NT2/D1 (cell line): ENCODE data around the gene CLDN19.

Experiments used
- DNase-seq: peaks from one replicate; pipeline ENCODE4 v3.0.0-alpha.2; 2011; ENCODE audit warnings: low read depth, low spot score
- H3K27me3 ChIP-seq: 2 replicates; pipeline ENCODE4 v1.6.0; 2011; ENCODE audit warnings: mild to moderate bottlenecking; ENCODE audit not compliant: insufficient read length, insufficient read depth
- H3K36me3 ChIP-seq: 2 replicates; pipeline ENCODE4 v1.6.1; 2011; ENCODE audit warnings: mild to moderate bottlenecking, low read length, mixed read lengths; ENCODE audit not compliant: insufficient read depth, insufficient read length
- H3K4me1 ChIP-seq: 2 replicates; pipeline ENCODE4 v1.5.1; 2011; ENCODE audit not compliant: insufficient read depth, insufficient read length
- H3K4me3 ChIP-seq: 2 replicates; pipeline ENCODE4 v1.5.1; 2011; ENCODE audit warnings: low read depth; ENCODE audit not compliant: insufficient read length
- H3K9ac ChIP-seq: 2 replicates; pipeline ENCODE4 v1.6.0; 2011; ENCODE audit warnings: low read depth; ENCODE audit not compliant: insufficient read length
- H3K9me3 ChIP-seq: 2 replicates; pipeline ENCODE4 v1.5.1; 2011; ENCODE audit warnings: mild to moderate bottlenecking, low read length; ENCODE audit not compliant: insufficient read depth
- SUZ12 ChIP-seq: IDR thresholded peaks from 2 replicates; pipeline ENCODE4 v1.6.1; 2011; ENCODE audit not compliant: insufficient read length, insufficient read depth; ENCODE audit errors: extremely low read depth
- YY1 ChIP-seq: IDR thresholded peaks from 2 replicates; pipeline ENCODE4 v1.6.1; 2011; ENCODE audit not compliant: insufficient read length, insufficient read depth
- ZNF274 ChIP-seq: IDR thresholded peaks from 2 replicates; pipeline ENCODE4 v1.6.1; 2011; ENCODE audit warnings: mild to moderate bottlenecking, low read depth, low read length

The CLDN19 gene

DNA sequence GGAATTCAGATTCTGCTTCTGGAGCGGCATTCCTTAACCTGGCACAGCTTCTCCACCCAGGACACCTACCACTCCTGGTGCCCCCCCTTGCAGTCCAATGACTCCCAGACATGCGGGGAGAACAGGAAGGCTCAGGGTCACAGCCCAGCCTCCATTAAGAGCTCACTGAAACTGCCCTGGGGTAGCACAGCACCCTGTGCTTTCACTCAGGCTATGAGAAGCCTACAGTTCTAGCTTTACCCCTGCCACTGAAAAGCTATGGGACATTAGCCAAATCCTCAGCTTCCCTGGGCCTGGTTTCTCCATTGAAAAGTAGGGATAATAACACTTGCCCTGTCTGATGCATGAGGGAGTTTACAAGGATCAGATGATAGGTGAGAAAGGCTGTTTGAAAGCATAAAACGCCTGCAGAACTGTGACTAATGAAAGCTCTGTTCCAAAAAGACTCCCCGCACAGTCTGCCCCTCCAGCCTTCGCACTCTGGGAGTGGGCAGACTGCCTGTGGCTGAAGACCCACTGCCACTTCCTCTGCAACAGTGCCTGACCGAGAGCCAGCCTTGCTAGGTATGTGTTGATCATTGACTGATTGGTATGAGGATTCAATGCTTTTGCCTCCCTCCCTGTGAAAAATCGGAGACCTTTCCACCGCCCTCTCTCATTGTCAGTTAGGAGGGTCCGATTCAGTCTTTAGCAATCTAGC is 2.7 kb upstream of the CLDN19 start:
- H3K9ac ChIP-seq, result no peak overlapping the region
- no peaks in the 10 kb centered on the region for H3K9me3 ChIP-seq
- no peaks in the 10 kb centered on the region for H3K27me3 ChIP-seq
- DNase-seq, result no peak
- H3K4me1 ChIP-seq, result peaks cover 42% of the 10 kb centered on the region
- TF ChIP-seq YY1, result no peak
- peaks cover 35% of the 10 kb centered on the region for H3K36me3 ChIP-seq
- no peak overlapping the region for H3K4me3 ChIP-seq

DNA sequence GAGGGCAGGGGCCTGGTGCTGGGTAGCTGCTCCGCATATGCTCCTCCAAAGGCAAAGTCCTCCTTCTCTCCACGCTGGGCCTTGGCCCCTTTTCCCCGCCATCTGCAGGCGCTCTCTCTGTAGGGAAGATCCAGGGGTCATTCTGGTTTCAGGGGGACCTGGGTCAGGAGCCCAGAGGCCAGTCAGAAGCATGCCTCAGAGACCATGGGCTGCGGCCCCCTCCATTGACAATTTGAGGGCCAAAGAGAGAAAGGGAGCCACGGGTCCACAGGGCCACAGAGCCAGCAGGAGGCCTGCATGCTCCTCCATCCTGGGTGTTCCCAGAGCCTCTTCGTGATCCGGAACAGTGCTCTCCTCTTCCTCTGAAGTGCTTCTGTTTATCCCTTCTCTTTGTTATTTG is 2.1 kb upstream of the CLDN19 start:
- Histone ChIP-seq H3K27me3 (no peaks in the 10 kb centered on the region), H3K4me3 (no peak overlapping the region), H3K9ac (no peak overlapping the region), H3K36me3 (peaks cover 28% of the 10 kb centered on the region), H3K9me3 (no peaks in the 10 kb centered on the region), H3K4me1 (peaks cover 42% of the 10 kb centered on the region)
- TF ChIP-seq SUZ12, result no peak
- no peak for DNase-seq

DNA sequence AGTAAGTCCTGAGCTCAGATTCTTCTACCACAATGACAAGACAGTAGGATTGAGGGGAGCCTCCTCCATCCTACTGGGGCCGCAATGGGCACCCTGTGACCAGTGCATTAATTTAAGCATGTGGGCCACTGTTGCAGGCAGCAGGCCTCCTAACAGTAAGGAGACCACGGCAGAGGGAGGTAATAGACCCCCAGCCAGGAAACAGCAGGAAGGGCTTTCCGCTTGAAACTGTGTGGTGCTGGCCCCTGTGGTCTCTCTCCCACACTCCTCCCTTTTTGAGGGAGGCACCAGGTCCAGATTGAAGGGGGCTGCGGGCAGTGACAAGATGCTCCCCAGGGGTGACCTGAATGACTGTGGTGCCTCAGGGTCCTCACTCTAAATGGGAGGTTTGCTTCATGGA is 1.7 kb upstream of the CLDN19 start:
- no peaks in the 10 kb centered on the region for H3K9me3 ChIP-seq
- H3K9ac ChIP-seq, result peak overlapping the region; percentile 8
- TF ChIP-seq ZNF274, result no peak
- no peak for TF ChIP-seq YY1
- no peak for TF ChIP-seq SUZ12
- H3K4me3 ChIP-seq, result no peak overlapping the region
- H3K36me3 ChIP-seq, result peaks cover 24% of the 10 kb centered on the region
- H3K4me1 ChIP-seq, result peaks cover 42% of the 10 kb centered on the region
- H3K27me3 ChIP-seq, result no peaks in the 10 kb centered on the region
- DNase-seq, result no peak

DNA sequence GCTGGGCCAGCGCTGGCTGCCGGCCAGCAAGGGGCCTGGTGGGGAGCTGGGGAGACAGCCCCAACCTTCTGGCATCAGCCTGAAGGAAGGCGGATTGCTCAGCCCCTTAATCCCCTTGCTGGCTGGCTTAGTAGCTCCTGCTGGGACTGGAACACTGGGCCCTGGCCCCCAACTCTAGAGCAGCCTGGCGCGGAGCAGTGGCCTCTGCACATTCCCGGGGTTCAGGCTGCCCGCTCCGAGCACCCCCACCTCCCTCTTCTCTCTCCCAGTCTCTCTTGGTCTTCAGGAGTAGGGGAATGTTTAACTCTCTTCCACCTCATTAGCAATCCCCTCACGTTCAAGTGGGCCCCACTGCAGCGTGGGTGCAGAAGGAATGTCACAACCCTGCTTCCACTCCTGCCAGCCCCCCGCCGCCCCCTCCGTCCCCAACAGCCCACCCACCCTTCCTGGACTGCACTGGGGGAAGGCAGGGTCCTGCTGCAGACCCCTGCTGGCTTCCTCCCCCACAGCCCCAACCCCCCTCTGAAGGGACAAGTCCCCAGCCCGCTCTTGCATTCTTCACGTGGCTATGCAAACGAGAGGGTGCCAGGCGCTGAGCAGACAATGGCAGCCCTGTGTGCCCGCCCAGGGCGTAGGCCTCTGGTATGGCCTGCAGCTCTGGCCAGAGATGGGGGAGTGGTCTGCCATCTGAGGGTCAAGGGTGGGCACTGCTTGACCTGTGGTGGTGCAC is 980 bp upstream of the CLDN19 start:
- H3K27me3 ChIP-seq, result no peaks in the 10 kb centered on the region
- no peak for DNase-seq
- peaks cover 45% of the 10 kb centered on the region for H3K4me1 ChIP-seq
- peaks cover 17% of the 10 kb centered on the region for H3K36me3 ChIP-seq
- no peak for TF ChIP-seq YY1
- TF ChIP-seq ZNF274, result no peak
- TF ChIP-seq SUZ12, result no peak
- H3K4me3 ChIP-seq, result no peak overlapping the region
- H3K9ac ChIP-seq, result peak overlapping the region; percentile 46
- no peaks in the 10 kb centered on the region for H3K9me3 ChIP-seq

DNA sequence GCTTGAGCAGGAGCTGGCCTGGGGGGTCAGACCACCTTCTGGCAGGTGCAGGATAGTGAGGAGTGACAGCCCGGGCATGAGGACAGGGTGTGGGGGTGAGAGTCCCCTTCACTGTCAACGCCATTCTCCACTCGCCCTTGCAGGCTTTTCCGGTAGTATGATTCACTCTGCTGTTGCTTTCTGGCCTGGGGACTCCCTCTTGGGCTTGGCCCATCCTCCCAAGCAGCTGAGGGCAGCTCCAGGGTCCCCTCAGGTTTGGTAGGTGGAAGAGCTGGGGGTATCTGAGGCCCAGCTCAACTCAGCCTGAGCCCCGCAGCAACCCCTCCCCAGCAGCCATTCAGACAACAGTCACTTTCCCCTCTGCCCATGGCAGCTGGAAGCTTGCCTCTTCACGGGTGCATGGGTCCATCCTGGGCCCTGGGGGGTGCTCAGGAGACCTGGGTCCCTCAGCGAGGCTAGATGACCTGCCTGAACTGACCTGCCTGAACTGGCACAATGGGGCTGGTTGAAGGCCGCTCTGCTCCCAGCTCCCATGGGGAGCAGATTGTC is 1.3 kb downstream of the CLDN19 start:
- TF ChIP-seq ZNF274, result no peak
- TF ChIP-seq SUZ12, result no peak
- TF ChIP-seq YY1, result no peak
- Histone ChIP-seq H3K9me3 (no peaks in the 10 kb centered on the region), H3K4me1 (peaks cover 58% of the 10 kb centered on the region), H3K9ac (peak overlapping the region; percentile 91), H3K36me3 (peaks cover 7% of the 10 kb centered on the region), H3K4me3 (peak overlapping the region; percentile 60), H3K27me3 (no peaks in the 10 kb centered on the region)
- DNase-seq, result no peak

DNA sequence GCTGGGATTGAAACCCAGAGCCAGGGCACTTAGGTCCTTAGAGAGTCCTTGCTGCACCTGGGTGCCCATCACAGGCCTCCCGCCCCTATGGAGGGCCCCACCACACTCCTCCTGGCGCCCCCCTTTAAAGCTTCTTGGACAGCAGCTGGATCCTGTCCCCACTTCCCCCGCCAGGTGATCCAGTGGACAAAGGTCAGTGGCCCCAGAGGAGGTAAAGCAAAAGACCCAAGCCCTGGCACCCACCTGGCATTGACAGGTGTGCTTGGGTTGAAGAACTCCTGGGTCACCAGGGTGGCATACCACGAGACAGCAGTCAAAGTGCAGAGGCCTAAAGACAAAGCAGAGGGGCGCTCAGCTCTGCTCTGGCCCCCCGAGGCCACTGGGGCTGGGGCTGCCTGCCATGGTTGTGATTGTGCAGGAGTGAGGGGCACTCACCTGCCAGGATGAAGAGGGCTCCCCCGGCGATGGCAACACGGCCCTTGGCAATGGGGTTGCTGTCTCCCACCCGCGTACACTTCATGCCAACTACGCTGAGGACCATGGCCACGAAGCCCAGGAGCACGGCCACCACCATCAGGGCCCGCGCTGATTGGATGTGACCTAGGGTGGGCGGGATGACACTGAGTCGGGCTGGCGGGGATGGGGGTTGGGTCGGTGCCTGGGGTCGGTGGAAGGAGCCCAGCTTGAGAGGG is 1.9 kb downstream of the CLDN19 start:
- TF ChIP-seq YY1 (no peak), SUZ12 (no peak), ZNF274 (no peak)
- no peak for DNase-seq
- no peak overlapping the region for H3K9ac ChIP-seq
- no peaks in the 10 kb centered on the region for H3K27me3 ChIP-seq
- H3K9me3 ChIP-seq, result no peaks in the 10 kb centered on the region
- peaks cover 59% of the 10 kb centered on the region for H3K4me1 ChIP-seq
- H3K4me3 ChIP-seq, result no peak overlapping the region
- peaks cover 7% of the 10 kb centered on the region for H3K36me3 ChIP-seq

DNA sequence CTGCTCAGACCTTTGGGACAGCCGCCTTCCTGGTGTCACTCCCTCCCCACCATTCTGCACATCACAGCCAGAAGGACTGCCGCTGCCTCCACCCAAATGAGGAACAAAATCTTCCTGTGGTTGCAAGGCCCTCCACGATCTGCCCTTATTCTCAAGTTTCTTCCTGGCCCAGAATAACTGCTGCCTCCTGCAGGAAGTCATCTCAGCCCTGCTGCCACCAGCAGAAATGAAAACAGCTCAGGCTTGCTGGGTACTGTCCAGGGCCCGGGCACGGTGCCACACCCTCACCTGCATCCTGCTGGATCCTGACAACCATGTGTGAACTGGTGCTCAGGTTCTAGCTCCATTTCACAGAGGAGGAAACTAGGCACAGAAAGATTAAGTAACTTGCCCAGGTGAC is 2.8 kb downstream of the CLDN19 start:
- TF ChIP-seq YY1, result no peak
- TF ChIP-seq SUZ12, result no peak
- no peak for TF ChIP-seq ZNF274
- Histone ChIP-seq H3K36me3 (peaks cover 7% of the 10 kb centered on the region), H3K9ac (no peak overlapping the region), H3K27me3 (no peaks in the 10 kb centered on the region), H3K4me1 (peaks cover 56% of the 10 kb centered on the region), H3K4me3 (no peak overlapping the region), H3K9me3 (no peaks in the 10 kb centered on the region)
- no peak for DNase-seq
